SU-DHL-6 (cell line): ENCODE data around the gene CDK5RAP3.

Source experiments
- H2AFZ ChIP-seq: fragments of 200-600 bp; sonication (generic); 2 replicates; pipeline ENCODE4 v1.6.1; 2014; ENCODE audit warnings: low read depth, mild to moderate bottlenecking, moderate library complexity, mixed read lengths, antibody characterized with exemption, low read length; ENCODE audit not compliant: severe bottlenecking
- H3F3A ChIP-seq: fragments of 200-600 bp; shearing (Covaris generic); 2 replicates; pipeline ENCODE4 v1.6.0; 2016; ENCODE audit warnings: antibody characterized with exemption, mild to moderate bottlenecking; ENCODE audit not compliant: insufficient read depth
- H3K27ac ChIP-seq: fragments of 200-600 bp; sonication (generic); 2 replicates; pipeline ENCODE4 v1.5.1; 2016; ENCODE audit warnings: low read depth, mild to moderate bottlenecking, low read length, moderate library complexity, mixed read lengths
- H3K27me3 ChIP-seq: fragments of 200-600 bp; sonication (generic), shearing (Covaris generic); 2 replicates; pipeline ENCODE4 v1.6.0; 2014; ENCODE audit warnings: mild to moderate bottlenecking, low read length
- H3K36me3 ChIP-seq: fragments of 200-600 bp; sonication (generic); 2 replicates; pipeline ENCODE4 v1.6.1; 2014; ENCODE audit warnings: mild to moderate bottlenecking, low read length, mixed read lengths
- H3K4me2 ChIP-seq: fragments of 300-600, 200-600 bp; shearing (Covaris generic), sonication (generic); 2 replicates; pipeline ENCODE4 v1.6.0; 2014; ENCODE audit warnings: low read length, low read depth, mild to moderate bottlenecking; ENCODE audit not compliant: poor library complexity, severe bottlenecking
- H3K4me3 ChIP-seq: fragments of 200-600 bp; sonication (generic); 2 replicates; pipeline ENCODE4 v1.5.1; 2014; ENCODE audit warnings: antibody characterized with exemption, low read length, mild to moderate bottlenecking, mixed read lengths; ENCODE audit not compliant: insufficient read depth, poor library complexity, severe bottlenecking
- H3K79me2 ChIP-seq: fragments of 200-600 bp; sonication (generic); 2 replicates; pipeline ENCODE4 v1.6.1; 2014; ENCODE audit warnings: mild to moderate bottlenecking, low read length, moderate library complexity; ENCODE audit not compliant: insufficient read depth
- H3K9ac ChIP-seq: fragments of 200-600 bp; sonication (generic); 2 replicates; pipeline ENCODE4 v1.7.0; 2014; ENCODE audit warnings: mild to moderate bottlenecking, low read length
- H3K9me2 ChIP-seq: fragments of 200-600 bp; sonication (generic); replicated peaks from 2 replicates; pipeline ENCODE4 v1.6.1; 2014; ENCODE audit warnings: low read length; ENCODE audit not compliant: insufficient read depth
- H3K9me3 ChIP-seq: fragments of 200-600 bp; sonication (generic); 2 replicates; pipeline ENCODE4 v1.6.1; 2014; ENCODE audit warnings: low read length, mixed read lengths; ENCODE audit not compliant: insufficient read depth
- H4K20me1 ChIP-seq: fragments of 200-600 bp; sonication (generic); 2 replicates; pipeline ENCODE4 v1.6.1; 2014; ENCODE audit warnings: low read depth, mild to moderate bottlenecking, antibody characterized with exemption, low read length, moderate library complexity, mixed read lengths
- CTCF ChIP-seq: fragments of 200-600 bp; sonication (generic); IDR thresholded peaks from one replicate; pipeline ENCODE4 v1.5.1; 2017; ENCODE audit warnings: antibody characterized with exemption, mild to moderate bottlenecking, low read length, moderate library complexity; ENCODE audit not compliant: insufficient read depth, poor library complexity, severe bottlenecking
- EZH2phosphoT487 ChIP-seq: fragments of 200-600 bp; sonication (generic), shearing (Covaris generic); conservative IDR thresholded peaks from 2 replicates; pipeline ENCODE4 v1.6.1; 2018; ENCODE audit warnings: mild to moderate bottlenecking, antibody characterized with exemption, low read length, moderate library complexity, mixed read lengths

Gene CDK5RAP3

GRCh38 chr17:47949197-47949759 is 21.6 kb upstream of the CDK5RAP3 start:
- Histone ChIP-seq H3K27ac (no peak overlapping the region), H3K4me3 (no peak overlapping the region), H3K36me3 (no peaks in the 10 kb centered on the region), H2AFZ (peak overlapping the region; percentile 55), H3K79me2 (no peaks in the 10 kb centered on the region), H3K4me2 (peak overlapping the region; percentile 34), H3K27me3 (no peaks in the 10 kb centered on the region), H3K9me3 (no peaks in the 10 kb centered on the region), H3K9ac (peak overlapping the region; percentile 44), H3K9me2 (no peaks in the 10 kb centered on the region), H4K20me1 (no peaks in the 10 kb centered on the region), H3F3A (peaks cover 3% of the 10 kb centered on the region; the same call in 1 of the 2 replicates)
- no peak for TF ChIP-seq EZH2phosphoT487
- peak; percentile 87 for TF ChIP-seq CTCF

- no peaks in the 10 kb centered on the region for H3K9me2 ChIP-seq
- no peak for TF ChIP-seq EZH2phosphoT487
- TF ChIP-seq CTCF: no peak
- no peak overlapping the region for H3K4me2 ChIP-seq
- H2AFZ ChIP-seq: no peak overlapping the region
- H4K20me1 ChIP-seq: no peaks in the 10 kb centered on the region
- H3K27me3 ChIP-seq: no peaks in the 10 kb centered on the region
- H3K79me2 ChIP-seq: no peaks in the 10 kb centered on the region
- no peaks in the 10 kb centered on the region for H3K36me3 ChIP-seq
- no peaks in the 10 kb centered on the region for H3K9me3 ChIP-seq
- H3K4me3 ChIP-seq: no peak overlapping the region
- peaks cover 2% of the 10 kb centered on the region; the same call in 1 of the 2 replicates for H3F3A ChIP-seq
- peak overlapping the region; percentile 44; the same call in 1 of the 2 replicates for H3K9ac ChIP-seq
- no peak overlapping the region for H3K27ac ChIP-seq
Measured at GRCh38 chr17:47949946-47950345, 21.0 kb upstream of the CDK5RAP3 start.

DNA sequence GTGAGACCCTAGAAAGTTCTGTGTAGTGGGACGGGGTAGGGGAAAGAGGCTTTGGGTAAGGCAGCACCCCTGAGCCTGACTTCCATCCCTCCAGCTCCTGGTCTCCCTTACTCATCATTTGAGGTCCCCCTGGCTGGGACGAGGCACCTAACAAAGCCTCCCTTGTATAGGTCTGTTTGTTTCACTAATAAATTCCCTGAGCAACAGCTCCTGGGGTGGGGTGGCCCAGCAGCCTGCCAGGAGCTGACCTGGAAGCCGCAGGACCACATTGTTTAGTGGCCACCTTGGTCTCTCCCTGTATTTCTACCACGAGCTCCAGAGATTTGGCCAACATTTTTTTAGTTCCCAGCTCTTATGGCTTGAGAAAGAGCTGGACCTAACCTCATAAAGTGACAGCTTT is 20.5 kb upstream of the CDK5RAP3 start:
- no peak for TF ChIP-seq CTCF
- no peak for TF ChIP-seq EZH2phosphoT487
- no peaks in the 10 kb centered on the region for H4K20me1 ChIP-seq
- no peaks in the 10 kb centered on the region for H3K36me3 ChIP-seq
- H3K4me3 ChIP-seq: no peak overlapping the region
- no peaks in the 10 kb centered on the region for H3K9me3 ChIP-seq
- no peak overlapping the region for H3K27ac ChIP-seq
- H3K9me2 ChIP-seq: no peaks in the 10 kb centered on the region
- H2AFZ ChIP-seq: no peak overlapping the region
- H3K9ac ChIP-seq: no peak overlapping the region
- H3K27me3 ChIP-seq: no peaks in the 10 kb centered on the region
- no peak overlapping the region for H3K4me2 ChIP-seq
- no peaks in the 10 kb centered on the region for H3K79me2 ChIP-seq
- no peaks in the 10 kb centered on the region for H3F3A ChIP-seq
